GM10847 (cell line): ENCODE data around the gene BCL7A.

ENCODE experiments used
- POLR2A ChIP-seq: IDR thresholded peaks from 2 replicates; pipeline ENCODE4 v1.6.1; 2011; ENCODE audit not compliant: insufficient read length; ENCODE audit errors: extremely low read depth

Gene BCL7A

GRCh38 chr12:122099280-122099749 lies 77.6 kb downstream of the BCL7A start:
- TF ChIP-seq POLR2A: no peak

- no peak for TF ChIP-seq POLR2A
Observed at GRCh38 chr12:122099856-122100255, 78.2 kb downstream of the BCL7A start.

GRCh38 chr12:122100568-122100967 lies 78.9 kb downstream of the BCL7A start:
- TF ChIP-seq POLR2A: no peak

- TF ChIP-seq POLR2A: no peak
Observed at GRCh38 chr12:122102331-122102730, 80.6 kb downstream of the BCL7A start.

GRCh38 chr12:122104844-122105243 lies 83.2 kb downstream of the BCL7A start:
- TF ChIP-seq POLR2A: no peak

GRCh38 chr12:122106843-122107242 lies 85.2 kb downstream of the BCL7A start:
- no peak for TF ChIP-seq POLR2A

- no peak for TF ChIP-seq POLR2A
Observed at GRCh38 chr12:122107261-122107660, 85.6 kb downstream of the BCL7A start.

- TF ChIP-seq POLR2A: no peak
Observed at GRCh38 chr12:122111089-122111641, 89.5 kb downstream of the BCL7A start.
